GM21529 (cell line): Measurements from ENCODE around the gene ASPSCR1.

Experiments
- ATAC-seq: cut with Tn5 transposase; IDR thresholded peaks from one replicate; pipeline ENCODE4 v1.9.1; 2021; ENCODE audit not compliant: unreplicated experiment

ASPSCR1 gene

DNA sequence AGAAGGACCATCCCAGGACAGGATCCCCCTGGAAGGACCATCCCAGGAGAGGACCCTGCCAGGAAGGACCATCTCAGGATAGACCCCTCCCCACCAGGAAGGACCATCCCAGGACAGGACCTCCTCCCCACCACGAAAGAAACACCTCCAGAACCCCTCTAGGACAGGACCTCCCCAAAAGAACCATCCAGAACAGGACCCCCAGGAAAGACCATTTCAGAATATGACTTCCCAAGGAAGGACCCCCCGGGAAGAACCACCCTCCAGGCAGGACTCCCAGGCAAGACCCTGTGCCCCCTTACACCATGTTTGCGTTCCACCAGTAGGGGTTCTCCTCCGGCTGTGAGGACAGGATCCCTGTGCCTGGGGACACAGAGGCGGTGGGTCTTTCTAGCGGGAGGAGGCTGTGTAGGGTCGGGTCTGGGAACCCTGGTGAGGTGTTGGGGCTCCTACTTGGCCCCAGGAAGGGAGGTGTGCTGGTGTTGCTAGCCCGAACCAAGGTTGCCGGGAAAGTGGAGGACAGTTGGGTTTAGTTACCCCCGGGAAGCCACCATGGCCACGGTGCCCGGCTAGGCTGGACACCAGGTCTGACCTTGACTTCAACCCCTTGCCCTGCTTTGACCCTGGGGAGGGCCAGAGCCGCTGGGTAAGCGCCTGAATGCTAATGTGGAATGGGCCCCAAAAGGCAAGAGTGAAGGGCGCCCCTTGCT lies 18.6 kb upstream of the ASPSCR1 start:
- no peak for ATAC-seq

DNA sequence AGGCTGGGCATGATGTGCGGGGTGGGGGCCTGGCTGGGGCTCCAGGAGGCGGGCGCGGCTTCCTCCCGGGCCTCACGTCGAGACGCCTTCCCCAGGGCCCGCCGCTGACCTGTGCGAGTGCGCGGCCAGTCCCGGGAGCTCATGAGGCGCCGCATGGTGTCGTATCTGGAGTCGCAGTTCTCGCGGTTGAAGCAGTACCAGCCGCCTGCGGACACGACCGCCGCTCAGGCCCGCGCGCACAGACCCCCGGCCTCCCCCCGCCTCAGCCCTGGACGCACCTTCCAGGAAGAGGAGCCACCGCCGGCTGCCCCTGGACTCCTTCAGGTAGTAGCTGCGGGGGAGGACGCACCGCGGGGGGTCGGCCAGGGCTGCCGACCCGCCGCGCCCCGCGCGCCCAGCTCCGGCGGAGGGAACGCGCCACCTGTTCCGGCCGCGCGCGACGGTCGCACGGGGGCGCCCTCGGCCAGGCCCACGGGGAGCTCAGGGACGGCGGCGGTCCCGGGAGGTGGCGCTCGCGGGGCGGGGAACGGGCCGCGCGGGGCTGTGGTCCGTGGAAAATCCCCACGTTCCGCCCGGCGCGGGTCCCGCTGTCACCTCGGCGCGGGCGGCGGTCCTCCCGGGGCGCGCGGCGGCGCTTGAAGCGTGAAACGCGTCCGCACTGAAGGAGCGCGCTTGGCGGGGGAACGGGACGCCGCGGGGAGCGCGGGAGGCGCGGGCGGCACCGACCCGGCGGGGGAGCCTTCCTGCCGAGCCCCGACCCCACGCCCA lies 17.9 kb upstream of the ASPSCR1 start:
- peak; percentile 63 for ATAC-seq

DNA sequence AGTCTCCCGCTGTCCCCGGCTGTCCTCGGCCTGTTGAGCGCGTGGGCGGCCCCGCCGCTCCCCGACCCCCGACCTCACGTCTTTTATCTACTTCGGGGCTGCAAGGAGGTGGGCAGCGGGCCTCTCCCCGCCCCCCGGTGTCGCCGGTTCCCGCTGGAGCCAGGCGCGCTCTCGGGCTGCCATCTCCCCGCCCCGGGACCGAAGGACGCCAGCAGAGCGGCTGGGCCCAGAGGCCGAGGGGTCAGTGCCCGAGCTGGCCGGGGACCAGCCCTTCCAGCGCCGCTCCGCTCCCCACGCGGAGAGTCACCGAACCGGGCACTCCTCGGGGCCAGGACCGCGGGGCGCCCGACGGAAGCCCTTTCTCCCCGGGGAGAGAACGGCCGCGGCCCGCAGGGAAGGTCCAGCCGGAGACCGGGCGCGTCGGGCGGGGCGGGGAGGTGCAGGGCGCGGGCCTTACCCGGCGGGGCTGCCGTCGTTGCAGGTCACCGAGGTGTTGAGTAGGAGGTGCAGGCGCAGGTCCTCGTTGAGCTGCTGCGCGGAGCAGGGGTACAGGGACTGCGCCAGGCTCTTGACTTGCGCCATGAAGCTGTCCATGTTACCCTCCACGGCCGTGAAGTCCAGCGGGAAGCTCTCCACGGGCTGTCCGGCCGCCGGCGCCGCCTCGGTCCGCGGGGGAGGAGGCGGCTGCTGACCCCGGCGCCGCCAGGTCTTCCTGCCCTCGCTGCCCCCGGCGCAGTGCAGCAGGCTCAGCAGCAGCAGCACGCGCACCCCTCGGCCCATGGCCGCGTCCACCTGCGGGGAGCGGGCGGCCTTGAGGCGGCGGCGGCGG lies 17.1 kb upstream of the ASPSCR1 start:
- ATAC-seq = no peak

DNA sequence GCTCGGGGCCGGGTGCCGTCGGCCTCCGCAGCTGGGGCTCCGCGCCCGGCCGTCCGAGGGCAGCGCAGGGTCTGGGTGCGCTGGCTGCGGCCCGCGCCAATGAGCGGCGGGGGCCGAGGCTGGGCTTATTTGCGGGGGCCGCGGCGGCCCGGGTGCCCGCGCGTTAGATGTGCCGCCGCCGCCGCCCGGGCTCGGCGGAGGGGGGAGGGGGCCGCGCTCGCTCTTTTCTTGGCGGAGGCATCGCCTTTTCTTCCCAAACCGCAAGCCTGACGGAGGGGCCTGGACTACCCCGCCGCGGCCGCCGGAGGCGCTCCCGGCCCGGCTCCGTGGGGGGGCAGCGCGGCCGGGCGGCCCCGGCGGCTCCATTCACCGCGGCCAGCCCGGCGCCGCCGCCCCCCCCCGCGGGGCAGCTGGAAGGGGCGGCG lies 16.3 kb upstream of the ASPSCR1 start, which contains the start of gene NOTUM:
TSS of gene NOTUM (minus strand) at position 101 of the 425 bp plus-strand sequence. CDS start 278 bp downstream, outside the sequence.
- no peak for ATAC-seq

DNA sequence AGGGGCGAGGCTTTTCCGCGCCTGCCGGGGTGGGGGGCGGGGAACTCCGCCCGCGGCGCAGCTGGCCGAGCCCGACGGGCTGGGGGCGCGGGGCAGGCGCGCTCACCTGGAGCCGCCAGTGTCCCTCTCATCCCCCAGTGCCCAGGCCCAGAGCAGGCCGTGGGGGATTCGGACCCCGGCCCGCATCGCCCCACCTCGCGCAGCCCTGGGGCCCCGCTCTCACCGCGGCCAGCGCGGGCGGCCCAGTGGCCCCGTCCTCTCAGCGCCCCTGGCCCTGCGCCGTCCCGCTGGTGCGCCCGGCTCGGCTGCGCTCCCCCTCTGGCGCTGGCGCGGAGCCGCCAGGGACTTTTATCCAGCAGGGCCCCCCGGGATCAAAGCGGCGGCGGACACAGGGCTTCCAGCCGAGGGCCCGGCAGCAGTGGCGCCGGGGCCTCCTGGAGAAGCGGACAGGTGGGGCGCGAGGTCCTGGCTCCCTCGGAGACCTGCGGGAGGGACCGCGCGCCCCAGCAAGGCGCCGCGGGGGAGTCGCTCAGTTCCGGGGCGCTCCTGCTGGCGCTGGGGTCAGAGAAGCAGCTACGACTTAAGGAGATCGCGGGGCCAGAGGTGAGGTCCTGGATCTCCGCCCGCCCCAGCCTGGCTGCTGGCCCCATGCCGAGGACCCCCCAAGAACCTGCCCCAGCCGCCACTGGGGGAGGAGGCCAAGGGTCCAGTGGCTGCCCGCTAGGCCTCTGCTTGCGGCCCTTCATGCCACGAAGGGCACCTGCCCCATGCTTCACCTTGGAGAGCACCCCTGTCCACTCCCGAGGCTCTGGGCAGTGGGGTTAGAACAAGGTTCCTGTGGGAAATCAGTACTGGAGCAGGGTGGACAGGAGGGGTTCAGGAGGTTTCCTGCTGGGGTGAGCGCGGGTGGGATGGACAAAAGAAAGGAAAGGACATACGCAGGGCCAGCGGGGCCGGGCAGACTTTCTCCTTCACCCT lies 15.6 kb upstream of the ASPSCR1 start:
- no peak for ATAC-seq

DNA sequence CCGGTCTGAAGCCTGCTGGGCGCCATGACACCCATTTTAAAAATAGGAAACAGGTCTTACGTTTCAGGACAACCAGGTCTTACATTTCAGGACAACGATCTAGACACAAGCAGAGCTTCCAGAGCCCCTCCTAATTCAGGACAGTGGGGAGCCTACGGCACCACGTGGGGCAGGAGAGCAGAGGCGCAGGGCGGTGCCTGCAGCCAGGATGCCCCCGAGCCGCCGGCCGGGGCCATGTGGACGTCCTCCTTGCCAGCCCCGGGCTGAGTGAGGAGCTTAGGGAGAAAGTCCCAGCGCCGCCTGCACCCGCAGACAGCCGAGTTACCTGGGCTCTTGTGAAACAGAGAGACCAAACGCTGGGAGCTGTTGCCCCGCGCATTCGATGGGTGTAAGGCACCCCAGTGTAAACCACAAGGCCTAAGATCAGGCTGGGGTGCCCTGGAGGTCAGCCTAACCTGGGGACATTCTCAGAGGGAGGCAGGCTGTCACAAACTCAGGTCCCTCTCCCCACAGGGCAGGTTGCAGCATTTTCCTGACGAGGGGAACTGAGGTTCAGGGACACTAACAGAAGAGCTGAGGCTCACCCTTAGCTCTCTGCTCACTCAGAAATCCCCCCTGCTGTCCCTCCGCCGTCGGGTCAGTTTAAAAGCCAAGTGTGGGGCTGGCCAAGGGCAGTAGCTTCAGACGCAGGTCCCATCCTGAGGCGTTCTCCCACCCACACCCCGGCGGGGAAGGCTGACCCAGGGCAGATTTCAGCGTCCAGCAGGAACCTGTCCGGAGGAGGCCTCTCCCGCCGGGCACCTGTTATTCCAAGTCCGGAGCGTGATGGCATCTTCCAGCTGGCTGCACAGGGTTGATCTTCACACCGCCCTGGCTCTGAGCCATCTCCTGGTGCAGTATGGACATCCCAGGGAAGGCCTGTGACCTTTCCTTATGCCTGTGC lies 14.7 kb upstream of the ASPSCR1 start:
- ATAC-seq = no peak

DNA sequence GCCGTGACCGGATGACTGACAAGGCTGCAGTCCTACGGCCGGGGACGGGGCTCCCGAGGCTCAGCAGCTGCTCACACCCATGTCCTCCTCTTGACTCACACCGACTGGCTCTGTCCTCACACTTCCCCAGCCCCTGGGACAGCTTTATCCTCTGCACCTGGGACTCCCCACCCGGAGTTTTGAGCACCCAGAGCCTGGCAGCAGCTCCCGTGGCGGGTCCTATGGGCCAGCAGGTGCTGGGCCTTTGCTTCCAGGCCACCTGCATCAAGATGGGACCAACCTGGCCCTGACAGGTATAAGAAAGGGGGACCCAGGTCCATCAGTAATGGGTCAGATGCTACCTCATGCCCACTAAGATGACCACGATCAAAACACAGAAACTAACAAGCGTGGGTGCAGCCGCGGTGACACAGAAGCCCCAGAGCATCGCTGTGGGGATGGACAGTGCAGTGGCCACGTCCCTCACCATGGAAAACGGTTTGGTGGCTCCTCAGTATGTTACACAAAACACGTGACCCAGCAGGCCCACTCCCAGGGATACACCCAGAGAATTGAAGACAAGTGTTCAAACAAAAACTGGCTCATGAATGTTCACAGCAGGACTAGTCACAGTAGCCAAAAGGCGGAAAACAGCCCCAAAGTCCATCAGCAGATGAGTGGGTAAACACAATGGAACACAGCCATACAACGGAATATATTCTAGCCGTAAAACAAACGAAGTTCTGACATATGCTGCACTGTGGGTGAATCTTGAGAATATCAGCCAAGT lies 13.2 kb upstream of the ASPSCR1 start:
- no peak for ATAC-seq

DNA sequence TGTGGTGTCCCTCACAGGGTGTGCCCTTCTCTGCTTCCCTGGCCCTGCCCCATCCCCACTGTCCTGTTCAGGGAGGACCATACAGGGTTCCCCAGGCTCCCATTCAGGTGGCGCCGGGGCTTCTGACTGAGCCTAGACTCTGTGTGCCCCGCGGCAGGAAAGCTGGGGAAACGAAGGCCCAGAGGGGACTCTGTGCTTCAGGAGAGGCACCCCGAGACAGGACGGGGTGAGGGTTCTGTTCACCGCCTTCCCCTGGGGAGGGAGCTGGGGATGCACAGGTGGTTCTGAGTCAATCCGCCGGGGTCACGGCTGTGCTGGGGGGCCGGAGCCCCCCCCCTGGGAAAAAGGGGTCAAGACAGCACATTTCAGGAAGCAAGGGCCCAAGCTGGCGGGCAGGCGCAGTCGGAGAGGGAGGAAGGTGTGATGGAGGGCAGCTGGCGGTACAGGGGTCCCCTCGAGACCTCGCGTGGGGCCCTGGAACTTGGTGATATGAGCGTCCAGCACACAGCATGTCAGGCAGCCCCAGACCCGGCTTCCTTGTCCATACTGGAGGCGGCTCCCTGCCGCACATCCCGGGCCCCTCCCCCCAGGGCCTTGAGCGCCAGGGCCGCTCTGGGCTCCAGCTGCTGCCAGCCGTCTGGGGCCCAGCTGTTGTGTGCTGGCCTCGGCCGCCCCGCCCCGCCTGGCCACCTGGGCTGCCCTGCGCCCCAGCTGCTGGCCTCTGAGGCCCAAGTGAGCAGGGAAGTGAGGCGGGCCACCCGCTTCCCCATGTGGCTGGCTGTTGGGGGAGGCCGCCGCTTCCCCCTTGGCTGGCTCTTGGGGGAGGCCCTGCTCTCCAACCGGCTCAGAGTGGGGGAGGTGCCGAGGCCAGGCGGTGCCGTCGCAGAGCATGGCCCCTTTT lies 10.8 kb upstream of the ASPSCR1 start:
- ATAC-seq = no peak

DNA sequence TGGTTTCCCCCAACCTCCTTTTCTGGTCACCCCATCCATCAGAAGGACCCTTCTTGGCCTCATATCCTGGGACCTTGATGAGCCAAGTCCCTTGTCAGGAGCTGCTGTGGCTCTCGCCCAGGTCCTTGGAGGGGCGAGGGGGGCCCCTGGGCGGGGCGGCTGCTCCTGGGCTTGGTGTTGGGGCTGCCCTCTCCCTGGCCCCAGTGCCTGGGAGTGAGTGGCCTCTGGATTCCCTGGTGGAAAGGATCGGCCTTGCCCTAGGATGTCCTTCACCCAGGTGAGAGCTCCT lies 10.2 kb upstream of the ASPSCR1 start:
- ATAC-seq = no peak

DNA sequence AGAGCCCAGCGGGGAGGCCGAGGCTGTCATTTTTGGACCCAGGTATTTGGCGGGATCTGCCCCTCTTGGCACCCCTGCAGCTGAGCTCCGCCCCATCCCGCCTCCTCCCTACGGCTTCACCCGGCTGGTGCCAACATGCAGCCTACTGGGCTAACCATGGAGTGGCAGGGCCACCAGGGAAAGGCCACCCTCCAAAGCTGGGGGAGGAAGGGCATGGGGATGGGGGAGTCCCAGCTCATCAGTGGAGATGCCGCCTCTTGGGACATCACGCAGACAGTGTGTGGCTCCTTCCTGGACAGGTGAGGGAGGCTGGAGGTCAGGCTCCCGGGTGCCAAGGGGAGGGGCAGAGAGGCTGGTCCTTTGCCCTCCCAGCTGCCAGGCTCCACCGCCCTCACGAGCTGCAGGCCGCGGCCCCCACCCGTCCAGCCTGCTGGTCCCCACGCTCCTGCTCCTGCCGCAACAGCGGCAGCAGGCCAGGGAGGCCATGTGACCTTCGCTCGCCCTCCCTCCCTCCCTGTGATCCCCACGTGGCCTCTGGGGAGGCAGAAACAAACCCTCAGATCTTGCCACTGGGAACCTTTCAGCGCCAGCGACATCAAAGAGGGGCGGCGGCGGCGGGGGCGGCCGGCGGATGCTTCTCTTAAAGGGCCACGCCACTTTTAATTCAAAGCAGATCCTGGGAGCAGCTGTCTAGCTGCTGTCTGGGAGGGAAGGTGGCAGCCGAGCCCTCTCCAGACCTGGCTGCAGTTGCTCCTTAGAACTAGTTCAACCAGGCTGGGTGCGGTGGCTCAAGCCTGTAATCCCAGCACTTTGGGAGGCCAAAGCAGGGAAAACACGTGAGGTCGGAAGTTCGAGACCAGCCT lies 9.7 kb upstream of the ASPSCR1 start:
- ATAC-seq = no peak

DNA sequence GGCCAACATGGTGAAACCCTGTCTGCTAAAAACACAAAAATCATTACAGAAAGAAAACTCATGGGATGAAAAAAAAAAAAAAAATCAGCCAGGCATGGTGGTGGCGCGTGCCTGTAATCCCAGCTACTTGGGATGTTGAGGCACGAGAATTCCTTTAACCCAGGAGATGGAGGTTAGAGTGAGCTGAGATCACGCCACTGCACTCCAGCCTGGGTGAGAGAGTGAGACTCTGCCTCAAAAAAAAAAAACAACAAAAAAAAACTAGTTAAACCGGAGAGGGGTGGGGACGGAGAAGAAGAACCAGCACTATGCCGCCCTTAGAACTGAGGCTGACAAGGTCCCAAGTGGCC lies 9.1 kb upstream of the ASPSCR1 start:
- ATAC-seq = no peak

DNA sequence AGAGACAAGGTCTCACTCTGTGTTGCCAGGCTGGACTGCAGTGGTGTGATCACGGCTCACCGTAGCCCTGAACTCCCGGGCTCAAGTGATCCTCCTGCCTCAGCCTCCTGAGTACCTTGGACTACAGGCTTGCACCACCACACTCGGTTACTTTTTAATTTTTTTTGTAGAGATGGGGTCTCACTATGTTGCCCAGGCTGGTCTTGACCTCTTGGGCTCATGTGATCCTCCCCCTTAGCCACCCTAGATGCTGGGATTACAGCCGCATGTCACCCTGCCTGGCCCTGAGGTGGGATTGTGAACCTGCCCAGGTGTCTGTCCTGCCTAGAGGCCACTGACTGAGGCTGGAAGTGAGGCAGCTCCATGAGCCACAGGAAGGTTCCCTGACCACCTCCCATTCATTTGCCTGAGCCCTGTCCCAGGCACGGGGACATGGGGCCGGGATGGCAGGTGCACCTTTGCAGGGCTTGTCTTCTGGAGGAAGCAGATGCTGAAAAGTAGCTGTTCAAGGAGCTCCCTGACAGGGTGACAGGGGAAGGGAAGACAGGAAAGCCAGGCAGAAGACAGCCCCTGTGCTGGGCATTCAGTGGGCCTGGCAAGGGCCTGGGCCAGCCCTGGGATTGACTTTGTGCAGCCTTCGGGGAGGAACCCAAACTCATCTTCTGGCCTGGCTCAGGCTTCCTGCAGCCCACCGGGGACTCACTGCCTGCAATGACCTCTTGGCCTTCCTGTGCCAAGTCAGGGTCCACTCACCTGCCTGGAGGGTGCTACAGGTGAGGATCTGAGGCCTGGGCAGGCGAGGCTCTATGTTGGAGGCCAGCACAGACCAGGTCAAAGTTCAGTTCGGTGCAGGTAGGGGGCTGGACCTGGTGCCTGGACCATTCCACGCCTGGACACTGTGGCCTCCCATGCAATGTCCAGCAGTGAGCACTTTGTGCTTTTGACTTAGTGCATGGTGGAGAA lies 8.3 kb upstream of the ASPSCR1 start:
- ATAC-seq = no peak

DNA sequence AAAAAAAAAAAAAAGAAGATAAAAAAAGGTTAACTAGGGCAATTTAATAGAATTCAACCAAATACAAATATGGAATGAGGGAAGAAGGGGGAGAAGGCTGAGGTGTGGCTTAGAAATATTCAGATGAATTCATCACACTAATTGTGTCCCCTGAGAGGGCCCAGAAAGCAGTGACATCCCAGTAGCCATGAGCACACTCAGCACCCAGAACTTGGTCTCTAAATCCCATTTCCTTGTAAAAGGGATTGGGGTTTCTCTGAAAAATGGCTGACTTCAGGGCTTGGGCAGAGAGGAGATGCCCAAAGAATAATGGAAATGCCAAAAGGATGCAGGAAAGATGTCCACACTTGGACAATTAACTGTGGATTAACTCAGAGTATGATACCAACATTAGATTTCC lies 4.0 kb upstream of the ASPSCR1 start:
- no peak for ATAC-seq

DNA sequence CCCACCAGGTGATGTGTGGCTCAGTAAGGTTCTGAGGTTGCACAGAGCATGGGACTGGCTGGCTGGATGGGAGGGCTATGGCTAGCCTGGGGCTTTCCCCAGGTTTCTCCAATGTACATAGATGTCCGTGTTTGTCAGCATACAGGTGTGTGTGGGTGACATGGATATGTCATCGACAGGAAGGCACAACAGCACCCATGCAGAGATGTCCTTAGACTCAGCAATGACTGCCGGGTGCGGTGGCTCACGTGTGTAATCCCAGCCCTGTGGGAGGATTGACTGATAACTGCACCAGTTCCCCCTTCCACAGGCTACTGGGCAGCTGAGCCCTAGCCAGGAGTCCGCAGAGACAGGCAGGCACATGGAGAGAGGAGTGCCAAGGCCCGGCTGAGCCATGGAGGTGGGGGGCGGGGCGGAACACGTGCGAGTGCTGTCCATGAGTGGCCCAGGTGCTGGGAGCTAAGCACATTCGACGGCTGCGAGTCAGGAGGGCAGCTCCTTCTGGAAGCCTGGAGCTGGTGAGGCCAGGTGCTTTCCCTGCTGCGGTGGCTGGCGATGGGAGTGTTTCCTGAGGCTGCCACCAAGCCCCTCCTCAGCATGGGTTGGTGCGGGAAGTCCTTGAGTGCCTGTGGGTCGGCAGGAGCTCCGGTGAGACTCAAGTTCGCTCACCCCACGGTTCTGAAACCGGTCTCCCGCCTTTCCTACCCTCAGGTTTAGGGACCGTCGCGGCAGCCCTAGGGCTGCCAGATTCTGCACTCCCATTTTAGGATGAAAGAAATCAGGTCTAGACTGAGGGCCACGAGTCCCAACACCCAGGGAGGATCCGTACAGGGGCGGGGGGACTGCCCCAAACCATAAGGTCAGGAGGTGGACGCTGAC lies 858 bp upstream of the ASPSCR1 start:
- peak; percentile 20 for ATAC-seq
